Upper lobe of left lung (tissue), 4 donors: ENCODE results near the gene GKN1.

Experiments used
- EP300 ChIP-seq, 4 donors: sonication (generic); formaldehyde crosslinking; IDR thresholded peaks; one replicate each; pipeline ENCODE4 v1.5.1; 2017; ENCODE audit warnings: antibody characterized with exemption in 4 of 4, control low read depth in 2 of 4
- POLR2A ChIP-seq, 4 donors: fragments of 450-650 bp; IDR thresholded peaks; one replicate each; pipeline ENCODE4 v1.5.1; 2016 to 2017; ENCODE audit warnings: antibody characterized with exemption in 4 of 4, mild to moderate bottlenecking in 2 of 4
- POLR2AphosphoS5 ChIP-seq, 2 donors: sonication (generic); formaldehyde crosslinking; IDR thresholded peaks; one replicate each; pipeline ENCODE4 v1.5.1; 2017; ENCODE audit warnings: antibody characterized with exemption in 2 of 2
- TF ChIP-seq, protein P1 (sequence below), 6 experiments: fragments of 450-650 bp in 4 of 6; fragments of 200-600 bp in 2 of 6; sonication (generic) in 2 of 6; IDR thresholded peaks; one replicate each; pipeline ENCODE4 v1.5.1; 2016 to 2019; ENCODE audit warnings: antibody characterized with exemption in 6 of 6

- no peak for TF ChIP-seq POLR2A (IDR thresholded peaks at IDR 0.05)
- TF ChIP-seq, protein P1, sequence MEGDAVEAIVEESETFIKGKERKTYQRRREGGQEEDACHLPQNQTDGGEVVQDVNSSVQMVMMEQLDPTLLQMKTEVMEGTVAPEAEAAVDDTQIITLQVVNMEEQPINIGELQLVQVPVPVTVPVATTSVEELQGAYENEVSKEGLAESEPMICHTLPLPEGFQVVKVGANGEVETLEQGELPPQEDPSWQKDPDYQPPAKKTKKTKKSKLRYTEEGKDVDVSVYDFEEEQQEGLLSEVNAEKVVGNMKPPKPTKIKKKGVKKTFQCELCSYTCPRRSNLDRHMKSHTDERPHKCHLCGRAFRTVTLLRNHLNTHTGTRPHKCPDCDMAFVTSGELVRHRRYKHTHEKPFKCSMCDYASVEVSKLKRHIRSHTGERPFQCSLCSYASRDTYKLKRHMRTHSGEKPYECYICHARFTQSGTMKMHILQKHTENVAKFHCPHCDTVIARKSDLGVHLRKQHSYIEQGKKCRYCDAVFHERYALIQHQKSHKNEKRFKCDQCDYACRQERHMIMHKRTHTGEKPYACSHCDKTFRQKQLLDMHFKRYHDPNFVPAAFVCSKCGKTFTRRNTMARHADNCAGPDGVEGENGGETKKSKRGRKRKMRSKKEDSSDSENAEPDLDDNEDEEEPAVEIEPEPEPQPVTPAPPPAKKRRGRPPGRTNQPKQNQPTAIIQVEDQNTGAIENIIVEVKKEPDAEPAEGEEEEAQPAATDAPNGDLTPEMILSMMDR (IDR thresholded peaks at IDR 0.05) = no peak
- no peak for TF ChIP-seq EP300 (IDR thresholded peaks at IDR 0.05)
- no peak for TF ChIP-seq POLR2AphosphoS5 (IDR thresholded peaks at IDR 0.05)
Measured at GRCh38 chr2:68977453-68977852, 3.0 kb downstream of the GKN1 start.
